Fibroblast of lung (primary cell): ENCODE data around the gene ANKZF1.

ENCODE experiments used
- EZH2 ChIP-seq: IDR thresholded peaks from 2 replicates; pipeline ENCODE4 v1.5.1; 2012; ENCODE audit warnings: low read length, control low read depth, mild to moderate bottlenecking; ENCODE audit errors: missing control alignments
- TF ChIP-seq, protein P1 (sequence below), 2 donors: IDR thresholded peaks in 1 of 2; conservative IDR thresholded peaks in 1 of 2; 1 replicate in 1 of 2; 2 replicates in 1 of 2; pipeline ENCODE4 v1.5.1; 2011 to 2012; ENCODE audit warnings: low read length in 2 of 2, control low read depth in 1 of 2, inconsistent platforms in 1 of 2, low read depth in 1 of 2, mild to moderate bottlenecking in 1 of 2

DNA sequence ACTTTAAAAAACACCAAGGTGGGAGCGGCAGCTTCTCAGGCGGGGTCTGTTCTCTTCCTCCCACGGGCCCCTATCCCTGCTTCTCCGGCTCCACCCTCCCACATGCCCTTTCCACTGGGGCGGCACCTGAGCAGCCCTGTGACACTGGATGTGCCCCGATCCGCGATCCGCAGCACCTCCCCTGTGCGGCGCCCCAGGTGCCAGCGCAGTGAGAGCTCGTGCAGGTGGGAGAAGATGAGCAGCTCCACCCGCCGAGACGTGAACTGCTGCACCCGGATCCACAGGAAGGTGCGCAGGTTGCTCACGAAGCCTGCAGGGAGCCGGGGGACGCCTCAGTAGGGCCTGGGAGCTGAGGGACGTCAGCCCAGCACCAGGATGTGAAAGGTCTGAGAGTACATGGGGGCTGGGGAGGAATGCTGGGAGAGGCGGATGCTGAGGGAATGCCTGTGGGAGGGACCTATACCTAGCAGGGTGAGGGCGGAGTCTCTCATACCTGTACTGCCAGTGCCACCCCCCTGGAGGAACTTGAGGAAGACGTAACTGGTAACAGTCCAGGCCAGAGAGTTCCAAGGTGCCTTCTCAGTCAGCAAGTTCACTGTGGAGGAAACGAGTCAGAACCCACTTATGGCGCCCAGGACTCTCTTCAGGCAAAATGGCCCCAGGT, 13.6 kb upstream of the ANKZF1 start:
- TF ChIP-seq, protein P1, sequence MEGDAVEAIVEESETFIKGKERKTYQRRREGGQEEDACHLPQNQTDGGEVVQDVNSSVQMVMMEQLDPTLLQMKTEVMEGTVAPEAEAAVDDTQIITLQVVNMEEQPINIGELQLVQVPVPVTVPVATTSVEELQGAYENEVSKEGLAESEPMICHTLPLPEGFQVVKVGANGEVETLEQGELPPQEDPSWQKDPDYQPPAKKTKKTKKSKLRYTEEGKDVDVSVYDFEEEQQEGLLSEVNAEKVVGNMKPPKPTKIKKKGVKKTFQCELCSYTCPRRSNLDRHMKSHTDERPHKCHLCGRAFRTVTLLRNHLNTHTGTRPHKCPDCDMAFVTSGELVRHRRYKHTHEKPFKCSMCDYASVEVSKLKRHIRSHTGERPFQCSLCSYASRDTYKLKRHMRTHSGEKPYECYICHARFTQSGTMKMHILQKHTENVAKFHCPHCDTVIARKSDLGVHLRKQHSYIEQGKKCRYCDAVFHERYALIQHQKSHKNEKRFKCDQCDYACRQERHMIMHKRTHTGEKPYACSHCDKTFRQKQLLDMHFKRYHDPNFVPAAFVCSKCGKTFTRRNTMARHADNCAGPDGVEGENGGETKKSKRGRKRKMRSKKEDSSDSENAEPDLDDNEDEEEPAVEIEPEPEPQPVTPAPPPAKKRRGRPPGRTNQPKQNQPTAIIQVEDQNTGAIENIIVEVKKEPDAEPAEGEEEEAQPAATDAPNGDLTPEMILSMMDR (conservative IDR thresholded peaks at IDR 0.05 in 1 of 2, IDR thresholded peaks at IDR 0.05 in 1 of 2; ENCODE audit: low read depth in 1 of 2, low read length in 2 of 2), result no peak
- TF ChIP-seq EZH2, result no peak
